ENCODE data around the gene SH3BP5. TPM values are rescaled to one million over a fixed set of nuclear protein-coding genes. Genes with fewer than 3 reads are reported as not detected.
A peak's percentile ranks its signal among the peaks of the same experiment; 100 is the strongest.
"Not testable (repeated sequence)": the region's sequence is repeated elsewhere in the genome, so short reads cannot be mapped to it uniquely, and the experiment has no call there.

The SH3BP5 gene, protein sequence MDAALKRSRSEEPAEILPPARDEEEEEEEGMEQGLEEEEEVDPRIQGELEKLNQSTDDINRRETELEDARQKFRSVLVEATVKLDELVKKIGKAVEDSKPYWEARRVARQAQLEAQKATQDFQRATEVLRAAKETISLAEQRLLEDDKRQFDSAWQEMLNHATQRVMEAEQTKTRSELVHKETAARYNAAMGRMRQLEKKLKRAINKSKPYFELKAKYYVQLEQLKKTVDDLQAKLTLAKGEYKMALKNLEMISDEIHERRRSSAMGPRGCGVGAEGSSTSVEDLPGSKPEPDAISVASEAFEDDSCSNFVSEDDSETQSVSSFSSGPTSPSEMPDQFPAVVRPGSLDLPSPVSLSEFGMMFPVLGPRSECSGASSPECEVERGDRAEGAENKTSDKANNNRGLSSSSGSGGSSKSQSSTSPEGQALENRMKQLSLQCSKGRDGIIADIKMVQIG
- polyA plus RNA-seq (ENCODE audit: insufficient read length in 12 of 12) = 10 to 100 TPM in 11 of 12 donors, not detected in 1; 22.2 to 66.6 (median 31.8) TPM
- long read RNA-seq, donor 1, partial matches to known transcripts = 39 of 42 reads
- long read RNA-seq, donor 1, other reads (novel, unspliced or antisense) = 0 of 42 reads
- long read RNA-seq, donor 2, transcript SH3BP5-202 (9 exons, 2,822 nt) = major isoform, 6 of 6 reads
- long read RNA-seq, donor 2, partial matches to known transcripts = 0 of 6 reads
- long read RNA-seq, donor 2, other reads (novel, unspliced or antisense) = 0 of 6 reads
- long read RNA-seq, donor 3, partial matches to known transcripts = 0 of 3 reads
- long read RNA-seq, donor 3, other reads (novel, unspliced or antisense) = 0 of 3 reads
- long read RNA-seq, donor 4, transcript SH3BP5-202 (9 exons, 2,822 nt) = major isoform, 6 of 6 reads
- long read RNA-seq, donor 4, partial matches to known transcripts = 0 of 6 reads
- long read RNA-seq, donor 4, other reads (novel, unspliced or antisense) = 0 of 6 reads
- long read RNA-seq, donor 5, transcript SH3BP5-202 (9 exons, 2,822 nt) = major isoform, 16 of 16 reads
- long read RNA-seq, donor 5, partial matches to known transcripts = 0 of 16 reads
- long read RNA-seq, donor 5, other reads (novel, unspliced or antisense) = 0 of 16 reads
- long read RNA-seq, donor 6, transcript SH3BP5-202 (9 exons, 2,822 nt) = major isoform, 5 of 10 reads
- long read RNA-seq, donor 6, partial matches to known transcripts = 0 of 10 reads
- long read RNA-seq, donor 6, other reads (novel, unspliced or antisense) = 5 of 10 reads
- long read RNA-seq, donor 7, partial matches to known transcripts = 5 of 8 reads
- long read RNA-seq, donor 7, other reads (novel, unspliced or antisense) = 0 of 8 reads
- long read RNA-seq, donor 8, transcript SH3BP5-202 (9 exons, 2,822 nt) = major isoform, 9 of 9 reads
- long read RNA-seq, donor 8, partial matches to known transcripts = 0 of 9 reads
- long read RNA-seq, donor 8, other reads (novel, unspliced or antisense) = 0 of 9 reads
- long read RNA-seq, donor 9, transcript SH3BP5-202 (9 exons, 2,822 nt) = major isoform, 9 of 9 reads
- long read RNA-seq, donor 9, partial matches to known transcripts = 0 of 9 reads
- long read RNA-seq, donor 9, other reads (novel, unspliced or antisense) = 0 of 9 reads
- long read RNA-seq, donor 10, transcript SH3BP5-202 (9 exons, 2,822 nt) = major isoform, 9 of 9 reads
- long read RNA-seq, donor 10, partial matches to known transcripts = 0 of 9 reads
- long read RNA-seq, donor 10, other reads (novel, unspliced or antisense) = 0 of 9 reads
- long read RNA-seq, donor 11, transcript SH3BP5-202 (9 exons, 2,822 nt) = major isoform, 8 of 8 reads
- long read RNA-seq, donor 11, partial matches to known transcripts = 0 of 8 reads
- long read RNA-seq, donor 11, other reads (novel, unspliced or antisense) = 0 of 8 reads

- peak; percentile 73 for DNase-seq
Measured at GRCh38 chr3:15332405-15333098, at the start of gene SH3BP5. Gene SH3BP5, minus strand, starts transcription at chr3:15332586. Its CDS starts 178 bp downstream, at chr3:15332408.

DNA sequence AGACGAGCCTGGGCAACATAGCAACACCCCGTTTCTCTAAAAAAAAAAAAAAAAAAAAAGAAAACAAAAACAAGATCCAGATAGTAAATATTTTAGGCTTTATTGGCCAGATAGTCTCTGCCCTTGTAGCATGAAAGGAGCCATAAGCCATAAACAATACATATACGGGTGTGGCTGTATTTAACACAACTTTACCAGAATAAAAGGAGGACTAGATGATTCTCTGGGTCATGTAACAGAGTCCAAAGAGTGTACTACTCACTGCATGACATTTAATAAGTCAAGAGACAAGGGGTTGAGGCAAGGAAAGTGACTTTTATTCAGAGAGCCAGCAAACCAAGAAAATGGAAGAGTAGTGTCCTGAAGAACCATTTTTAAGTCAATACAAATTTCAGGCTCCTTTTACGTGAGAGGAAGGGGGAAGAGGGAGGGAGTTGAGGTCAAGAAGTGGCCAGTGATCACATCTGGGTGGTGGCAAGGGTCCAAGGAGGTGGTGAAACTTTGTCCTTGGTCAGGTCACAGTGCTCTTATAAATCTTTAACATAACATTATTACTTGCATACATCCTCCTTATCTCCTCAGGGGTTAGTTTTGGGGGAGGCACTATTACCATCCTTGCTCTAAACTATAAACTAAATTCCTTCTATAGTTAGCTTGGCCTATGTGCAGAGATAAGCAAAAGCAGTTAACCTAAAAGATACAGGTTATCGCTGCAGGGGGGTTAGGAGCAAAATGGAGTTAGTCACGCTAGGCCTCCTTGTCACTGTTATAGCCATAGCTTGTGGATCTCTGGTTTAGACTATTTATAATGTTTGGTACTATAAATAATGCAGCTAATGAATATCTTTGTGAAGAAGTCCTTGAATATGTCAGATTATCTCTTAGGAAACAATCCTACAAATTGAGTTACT lies 48.8 kb upstream of the SH3BP5 start:
- no peak for DNase-seq

DNA sequence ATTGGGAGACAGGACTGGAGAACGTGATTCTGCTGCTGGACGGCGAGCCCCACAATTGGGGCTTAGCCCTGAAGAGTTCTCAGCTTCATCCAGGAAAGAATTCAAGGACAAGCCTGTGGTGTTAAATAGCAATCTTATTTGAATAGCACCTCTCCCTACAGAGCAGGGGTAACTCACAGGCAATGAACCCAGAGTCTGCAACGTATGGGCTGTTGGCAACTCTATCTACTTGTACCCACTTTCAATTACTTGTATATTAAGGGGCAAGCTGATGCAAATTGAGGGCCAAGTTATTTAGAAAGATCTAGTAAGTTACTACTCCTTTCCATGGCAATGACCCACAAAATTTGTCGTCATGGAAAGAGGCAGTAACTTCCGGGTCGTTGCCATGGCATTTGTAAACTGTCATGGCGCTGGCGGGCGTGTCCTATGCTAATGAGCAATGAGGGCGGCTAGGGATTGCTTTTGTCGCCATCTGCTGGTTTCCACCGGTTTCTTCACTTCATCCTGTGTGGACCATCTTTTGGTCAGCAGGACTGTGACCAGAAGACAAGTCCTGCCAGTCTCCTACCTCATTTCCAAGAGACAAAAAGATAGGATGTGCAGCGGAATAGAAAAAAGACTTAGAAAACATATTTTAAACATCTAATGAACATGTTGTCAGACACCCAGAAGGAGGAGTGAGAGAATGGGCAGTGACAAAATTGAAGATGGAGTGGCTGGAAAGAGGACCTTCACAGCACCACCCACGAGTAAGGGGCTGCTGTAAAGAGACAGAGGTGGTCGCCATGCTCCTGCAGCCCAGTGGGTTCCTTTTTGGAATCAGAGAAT lies 45.8 kb upstream of the SH3BP5 start:
- peak; percentile 94 for DNase-seq

GRCh38 chr3:15375461-15376000 lies 43.1 kb upstream of the SH3BP5 start:
- no peak for DNase-seq

DNA sequence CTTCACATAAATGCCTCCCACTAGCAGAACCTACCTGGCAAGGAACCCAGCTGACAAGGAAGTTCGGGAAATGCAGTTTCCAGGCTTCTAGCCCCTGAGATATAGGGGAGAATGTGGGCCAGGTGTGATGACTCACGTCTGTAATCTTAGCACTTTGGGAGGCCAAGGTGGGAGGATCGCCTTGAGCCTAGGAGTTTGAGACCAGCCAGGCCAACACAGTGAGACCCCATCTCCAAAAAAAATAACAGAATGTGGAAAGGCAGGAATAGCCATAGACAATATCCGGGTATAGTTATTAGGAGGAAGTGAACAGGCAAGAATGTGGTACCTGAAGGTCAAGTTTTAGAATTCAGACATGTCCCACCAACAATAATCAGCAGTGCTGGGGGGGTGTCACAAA lies 40.5 kb upstream of the SH3BP5 start:
- DNase-seq = no peak

GRCh38 chr3:15368561-15369135 lies 36.3 kb upstream of the SH3BP5 start:
- no peak for DNase-seq

DNA sequence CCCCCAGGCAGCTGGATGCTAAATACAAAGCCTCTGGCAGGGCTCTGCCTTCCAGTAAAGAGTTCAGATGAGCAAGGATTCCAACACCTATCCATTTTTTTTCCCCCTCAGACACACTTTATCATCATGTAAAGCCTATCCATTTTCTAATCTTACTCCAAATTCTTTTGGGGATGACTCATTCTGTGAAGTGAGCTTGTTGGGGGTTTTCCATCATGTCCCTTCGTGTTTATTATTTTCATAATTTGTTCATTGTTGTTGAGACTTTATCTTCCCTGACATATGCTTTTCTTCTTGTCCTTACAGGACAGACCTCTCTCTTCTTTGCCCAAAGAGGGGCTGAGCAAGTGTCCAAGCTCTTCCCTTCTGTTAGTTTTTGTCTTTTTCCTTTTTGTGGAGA lies 34.7 kb upstream of the SH3BP5 start:
- DNase-seq = no peak

DNA sequence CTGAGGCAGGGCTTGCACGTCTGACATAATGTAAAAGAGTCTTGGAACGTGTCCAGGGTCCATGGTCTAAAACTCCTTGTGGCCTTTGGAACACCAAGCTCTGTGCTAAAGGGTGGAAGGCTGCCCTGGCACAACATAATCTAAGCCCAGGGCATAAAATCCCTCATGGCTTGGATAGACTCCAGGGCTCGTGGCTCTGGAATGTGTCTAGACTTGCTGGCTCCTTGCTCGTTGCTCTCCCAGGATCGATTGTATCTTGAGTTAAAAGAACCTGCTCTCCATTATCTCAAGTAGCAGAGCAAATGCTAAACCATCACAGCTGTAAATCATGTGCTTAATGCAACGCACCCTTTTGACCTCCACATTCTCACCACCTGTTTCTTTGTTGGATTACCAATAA lies 31.7 kb upstream of the SH3BP5 start:
- not testable (repeated sequence) for DNase-seq

DNA sequence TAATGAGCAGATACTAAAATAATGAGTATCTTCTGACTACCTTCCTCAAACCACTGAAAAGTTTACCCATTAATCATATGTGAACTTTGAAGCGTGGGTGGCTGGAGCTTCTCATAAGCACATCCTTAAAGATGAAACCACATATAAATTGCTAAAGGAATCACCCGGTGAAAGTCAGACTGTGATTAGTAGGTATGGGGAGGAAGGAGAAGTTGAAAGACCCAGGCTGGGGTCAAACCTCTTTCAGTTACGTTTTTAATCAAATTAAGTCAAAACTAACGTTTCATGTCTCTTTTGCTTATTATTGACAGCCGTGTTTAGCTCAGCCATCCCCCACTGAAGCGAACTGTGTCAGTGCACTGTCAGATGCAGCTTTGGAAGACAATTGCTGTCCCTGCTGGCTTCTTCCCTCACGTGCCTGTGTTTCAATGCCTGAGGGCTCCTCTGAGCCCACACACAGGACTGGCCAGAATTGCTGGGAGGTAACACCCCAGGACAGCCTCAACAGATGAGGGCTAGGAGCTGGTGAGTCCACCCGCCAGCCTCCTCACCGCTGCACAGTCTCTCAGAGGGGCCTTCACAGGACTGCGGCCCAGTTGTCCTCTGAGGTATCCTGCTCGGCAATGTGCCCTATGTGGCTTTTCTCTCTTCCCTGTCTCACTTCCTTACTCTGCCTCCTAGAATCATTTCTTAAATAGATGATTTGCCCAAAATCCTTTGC lies 29.3 kb upstream of the SH3BP5 start:
- DNase-seq = no peak

DNA sequence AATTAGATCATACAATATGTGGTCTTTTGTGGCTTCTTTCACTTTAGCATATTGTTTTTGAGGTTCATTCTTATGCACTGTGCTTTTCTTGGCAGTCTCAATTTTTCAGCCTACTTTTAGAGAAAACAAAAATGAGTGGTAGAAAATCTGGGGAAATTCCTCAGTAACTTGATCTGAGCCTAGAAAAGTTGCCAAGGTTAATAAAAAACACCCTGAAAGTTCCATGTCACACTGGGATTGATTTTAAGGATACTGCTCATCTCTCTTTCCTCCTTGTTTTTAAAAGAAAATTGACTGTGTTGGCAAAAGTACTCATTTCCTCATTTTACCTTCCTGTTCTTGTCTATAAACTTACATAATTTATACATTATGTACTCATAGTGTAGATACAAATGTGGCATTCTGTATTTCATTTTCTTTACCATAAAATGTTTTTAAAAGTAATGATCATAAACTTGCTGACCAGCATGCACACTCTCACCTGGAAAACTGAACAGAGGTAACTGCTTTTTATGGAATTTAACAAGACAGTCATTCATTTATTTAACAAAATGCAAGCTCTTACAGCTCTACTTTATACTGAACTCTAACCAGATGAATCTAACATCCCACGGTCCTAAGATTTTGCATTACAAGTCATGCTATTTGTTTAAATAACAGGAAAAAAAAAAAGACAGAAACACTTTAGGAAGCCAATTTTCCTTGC lies 28.6 kb upstream of the SH3BP5 start:
- peak; percentile 41 for DNase-seq

- no peak for DNase-seq
Measured at GRCh38 chr3:15359677-15360397, 27.5 kb upstream of the SH3BP5 start.

DNA sequence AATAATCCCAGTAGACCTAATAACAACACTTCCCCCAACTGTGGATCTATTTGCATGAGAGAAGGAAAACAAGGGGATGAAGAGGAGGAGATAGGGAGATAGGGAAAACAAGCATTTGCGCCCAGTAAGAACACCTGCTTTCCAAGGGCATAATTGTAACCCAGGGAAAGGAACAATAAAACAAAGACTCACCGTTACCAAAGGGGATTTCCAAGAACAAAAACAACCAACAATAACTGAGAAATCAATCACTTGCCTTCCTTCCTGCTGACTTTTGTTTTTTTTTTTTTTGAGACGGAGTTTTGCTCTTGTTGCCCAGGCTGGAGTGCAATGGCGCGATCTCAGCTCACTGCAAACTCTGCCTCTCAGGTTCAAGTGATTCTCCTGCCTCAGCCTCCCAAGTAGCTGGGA lies 24.3 kb upstream of the SH3BP5 start:
- DNase-seq = not testable (repeated sequence)

GRCh38 chr3:15356176-15356575 lies 23.8 kb upstream of the SH3BP5 start:
- no peak for DNase-seq

DNA sequence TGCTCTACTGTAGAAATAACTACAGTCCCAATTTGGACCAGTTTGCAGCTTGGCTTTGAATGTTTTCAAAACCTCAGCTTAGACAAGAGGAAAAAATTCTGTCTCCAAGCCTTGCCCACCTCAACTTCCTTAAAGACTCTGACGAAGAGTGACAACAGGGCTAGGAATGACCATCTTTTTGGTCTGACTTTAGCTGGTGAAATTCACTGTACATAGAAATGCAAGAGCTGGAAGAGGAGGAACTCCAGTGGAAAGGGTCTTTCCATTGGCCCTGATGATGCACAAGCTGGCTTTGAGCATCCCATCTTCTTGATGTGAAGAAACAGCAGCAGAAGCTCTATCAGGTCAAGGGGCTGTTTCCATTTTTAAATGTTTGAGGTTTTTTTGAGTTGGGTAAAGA lies 22.7 kb upstream of the SH3BP5 start:
- DNase-seq = no peak

GRCh38 chr3:15354485-15354884 lies 22.1 kb upstream of the SH3BP5 start:
- DNase-seq = no peak
